Upper lobe of right lung (tissue), 1 donor: Measurements from ENCODE around the gene ASTN2. TPM values are rescaled to one million over a fixed set of nuclear protein-coding genes. Genes with fewer than 3 reads are reported as not detected.

ENCODE experiments used
- ATAC-seq: fragments of 200-7000 bp; cut with Tn5 transposase; one replicate; pipeline ENCODE4 v1.9.1; 2020; ENCODE audit warnings: mild to moderate bottlenecking, moderate library complexity
- DNase-seq: peaks from one replicate; pipeline ENCODE4 v3.0.0-alpha.2; 2020
- H3K27ac ChIP-seq: fragments of 200-600 bp; one replicate; pipeline ENCODE4 v1.8.0; 2022
- H3K27me3 ChIP-seq: fragments of 200-600 bp; one replicate; pipeline ENCODE4 v1.8.0; 2022; ENCODE audit warnings: mild to moderate bottlenecking
- H3K36me3 ChIP-seq: fragments of 200-600 bp; one replicate; pipeline ENCODE4 v1.8.0; 2022
- H3K4me1 ChIP-seq: fragments of 200-600 bp; one replicate; pipeline ENCODE4 v1.8.0; 2022
- H3K4me3 ChIP-seq: fragments of 200-600 bp; one replicate; pipeline ENCODE4 v1.8.0; 2022; ENCODE audit warnings: mild to moderate bottlenecking
- H3K9me3 ChIP-seq: fragments of 200-600 bp; one replicate; pipeline ENCODE4 v1.8.0; 2022
- CTCF ChIP-seq: fragments of 200-600 bp; IDR thresholded peaks from one replicate; pipeline ENCODE4 v1.8.0; 2022; ENCODE audit warnings: antibody characterized with exemption
- intact Hi-C: fragments of 100-400 bp; cut with DNase I; formaldehyde crosslinking; loops from one replicate; pipeline ENCODE4 v1.11.0; 2022
- total RNA-seq: library from RNA; stranded (reverse); fragmentation: NEBNext Ultra II Directional; extraction: Animal tissue kit (Norgen Biotek cat#: 25700); gene quantifications from one replicate; pipeline ENCODE4 v1.2.1, GENCODE V29; 2021
- donor health status: DM: no; HTN: yes; CAD: no; lungs with severe emphysema.

Gene ASTN2
- total RNA-seq, 1 donor from 2014 or later = 3.8 TPM

GRCh38 chr9:116705531-116705930 lies 709.3 kb downstream of the ASTN2 start:
- H3K4me3 ChIP-seq = no peak overlapping the region
- H3K4me1 ChIP-seq = no peaks in the 10 kb centered on the region
- DNase-seq (no peak), ATAC-seq (no peak)
- no peaks in the 10 kb centered on the region for H3K36me3 ChIP-seq
- H3K9me3 ChIP-seq = no peaks in the 10 kb centered on the region
- intact Hi-C loops = no loop called here
- TF ChIP-seq CTCF = no peak
- no peaks in the 10 kb centered on the region for H3K27me3 ChIP-seq
- H3K27ac ChIP-seq = no peak overlapping the region

GRCh38 chr9:116704470-116704869 lies 710.4 kb downstream of the ASTN2 start:
- Histone ChIP-seq H3K9me3 (no peaks in the 10 kb centered on the region), H3K27me3 (no peaks in the 10 kb centered on the region)

GRCh38 chr9:116703634-116704033 lies 711.2 kb downstream of the ASTN2 start:
- no peak for TF ChIP-seq CTCF
- intact Hi-C loops = no loop called here
- Histone ChIP-seq H3K4me3 (no peak overlapping the region), H3K36me3 (peaks cover 18% of the 10 kb centered on the region), H3K4me1 (no peaks in the 10 kb centered on the region), H3K9me3 (no peaks in the 10 kb centered on the region), H3K27me3 (no peaks in the 10 kb centered on the region), H3K27ac (no peak overlapping the region)
- no peak for DNase-seq
- ATAC-seq = no peak

More at GRCh38 chr9:116704470-116704869, 710.4 kb downstream of the ASTN2 start:
- ATAC-seq (no peak), DNase-seq (no peak)
- Histone ChIP-seq H3K4me1 (no peaks in the 10 kb centered on the region), H3K36me3 (peaks cover 10% of the 10 kb centered on the region), H3K4me3 (no peak overlapping the region), H3K27ac (no peak overlapping the region)
- no peak for TF ChIP-seq CTCF
- intact Hi-C loops = no loop called here

GRCh38 chr9:116701940-116702642 lies 712.8 kb downstream of the ASTN2 start:
- TF ChIP-seq CTCF = no peak
- Histone ChIP-seq H3K36me3 (peaks cover 30% of the 10 kb centered on the region), H3K27me3 (no peaks in the 10 kb centered on the region), H3K4me1 (no peaks in the 10 kb centered on the region), H3K9me3 (no peaks in the 10 kb centered on the region), H3K27ac (no peak overlapping the region), H3K4me3 (no peak overlapping the region)
- DNase-seq (no peak), ATAC-seq (no peak)
- intact Hi-C loops = no loop called here

- Histone ChIP-seq H3K27ac (no peak overlapping the region), H3K36me3 (peaks cover 30% of the 10 kb centered on the region), H3K4me3 (no peak overlapping the region), H3K4me1 (no peaks in the 10 kb centered on the region), H3K27me3 (no peaks in the 10 kb centered on the region), H3K9me3 (no peaks in the 10 kb centered on the region)
- ATAC-seq (no peak), DNase-seq (no peak)
- intact Hi-C loops = no loop called here
- TF ChIP-seq CTCF = no peak
Observed at GRCh38 chr9:116700882-116701865, 713.7 kb downstream of the ASTN2 start.
